K562 treated with DMSO at 1 percent for 48 hours (cell line): Measurements from ENCODE around the gene ASPSCR1. TPM values are rescaled to one million over a fixed set of nuclear protein-coding genes. Genes with fewer than 3 reads are reported as not detected.

Source experiments
- total RNA-seq: library from RNA; unstranded; fragments of 300-600 nt; gene quantifications from 2 replicates; pipeline ENCODE4 v1.2.3, GENCODE V29; 2022; ENCODE audit warnings: low replicate concordance; ENCODE audit errors: extremely low read depth

The ASPSCR1 gene
- not detected in 2 replicates for total RNA-seq

GRCh38 chr17:81977211-81977808, at the start of gene ASPSCR1:
Gene ASPSCR1 (plus strand): TSS chr17:81977629. CDS start chr17:81977647, 18 bp downstream.

GRCh38 chr17:81927653-81928543, 49.5 kb upstream of the ASPSCR1 start, which contains the start of gene MAFG:
Gene MAFG (minus strand): TSS chr17:81927735. CDS start chr17:81923185, 4,550 bp downstream.

GRCh38 chr17:81947189-81947588, 30.2 kb upstream of the ASPSCR1 start, which contains the start of gene MYADML2:
Gene MYADML2 (minus strand): TSS chr17:81947233. CDS start chr17:81941741, 5,492 bp downstream.

GRCh38 chr17:81961087-81961511, 16.3 kb upstream of the ASPSCR1 start, which contains the start of gene NOTUM:
Gene NOTUM (minus strand): TSS chr17:81961187. CDS start chr17:81960909, 278 bp downstream.

GRCh38 chr17:82022310-82022980, 45.0 kb downstream of the ASPSCR1 start, which contains the start of gene CENPX:
Gene CENPX (minus strand): TSS chr17:82022878. CDS start chr17:82022861, 17 bp downstream.

GRCh38 chr17:82022981-82023446, 45.6 kb downstream of the ASPSCR1 start, which contains the start of gene LRRC45:
Gene LRRC45 (plus strand): TSS chr17:82023305. CDS start chr17:82023644, 339 bp downstream.

GRCh38 chr17:82031303-82031884, 54.0 kb downstream of the ASPSCR1 start, which contains the start of gene RAC3:
Gene RAC3 (plus strand): TSS chr17:82031678. CDS start chr17:82031762, 84 bp downstream.

GRCh38 chr17:82037092-82037888, 59.9 kb downstream of the ASPSCR1 start, which contains the start of gene DCXR:
Gene DCXR (minus strand): TSS chr17:82037697. CDS start chr17:82037682, 15 bp downstream.

GRCh38 chr17:82051776-82052637, 74.6 kb downstream of the ASPSCR1 start, which contains the start of the genes GPS1 and RFNG:
Gene GPS1 (plus strand): TSS chr17:82051898. CDS start chr17:82051932, 34 bp downstream.
Gene RFNG (minus strand): TSS chr17:82051811. CDS start chr17:82051766, 45 bp downstream.

GRCh38 chr17:82065638-82066303, 88.3 kb downstream of the ASPSCR1 start, which contains the start of gene DUS1L:
Gene DUS1L (minus strand): TSS chr17:82065804. CDS start chr17:82065059, 745 bp downstream.

Other genes with a start within 250 kb of the ASPSCR1 start
- gene GCGR, start 173.5 kb upstream of the ASPSCR1 start, total RNA-seq, result not detected in 2 replicates
- gene MCRIP1, start 144.3 kb upstream of the ASPSCR1 start, total RNA-seq, result not detected in 2 replicates
- not detected in 2 replicates for gene PPP1R27, start 142.6 kb upstream of the ASPSCR1 start, total RNA-seq
- 1,566 TPM in 1 of 2 replicates, not detected in the other for gene P4HB, start 117.1 kb upstream of the ASPSCR1 start, total RNA-seq
- gene ARHGDIA, start 106.3 kb upstream of the ASPSCR1 start, total RNA-seq, result 847 TPM in 1 of 2 replicates, not detected in the other
- not detected in 2 replicates for gene ALYREF, start 86.0 kb upstream of the ASPSCR1 start, total RNA-seq
- 1,946 TPM in 1 of 2 replicates, not detected in the other for gene ANAPC11, start 85.9 kb upstream of the ASPSCR1 start, total RNA-seq
- gene NPB, start 75.4 kb upstream of the ASPSCR1 start, total RNA-seq, result not detected in 2 replicates
- not detected in 2 replicates for gene PCYT2, start 66.2 kb upstream of the ASPSCR1 start, total RNA-seq
- not detected in 2 replicates for gene SIRT7, start 59.5 kb upstream of the ASPSCR1 start, total RNA-seq
- gene MAFG, start 49.9 kb upstream of the ASPSCR1 start, total RNA-seq, result not detected in 2 replicates
- gene PYCR1, start 40.3 kb upstream of the ASPSCR1 start, total RNA-seq, result not detected in 2 replicates
- gene MYADML2, start 30.4 kb upstream of the ASPSCR1 start, total RNA-seq, result not detected in 2 replicates
- not detected in 2 replicates for gene NOTUM, start 16.4 kb upstream of the ASPSCR1 start, total RNA-seq
- gene CENPX, start 45.2 kb downstream of the ASPSCR1 start, total RNA-seq, result not detected in 2 replicates
- not detected in 2 replicates for gene LRRC45, start 45.7 kb downstream of the ASPSCR1 start, total RNA-seq
- not detected in 2 replicates for gene RAC3, start 54.0 kb downstream of the ASPSCR1 start, total RNA-seq
- gene DCXR, start 60.1 kb downstream of the ASPSCR1 start, total RNA-seq, result not detected in 2 replicates
- not detected in 2 replicates for gene RFNG, start 74.2 kb downstream of the ASPSCR1 start, total RNA-seq
- 331 TPM in 1 of 2 replicates, not detected in the other for gene GPS1, start 74.3 kb downstream of the ASPSCR1 start, total RNA-seq
- not detected in 2 replicates for gene DUS1L, start 88.2 kb downstream of the ASPSCR1 start, total RNA-seq
- gene FASN, start 120.6 kb downstream of the ASPSCR1 start, total RNA-seq, result 80.4 TPM in 1 of 2 replicates, not detected in the other
- not detected in 2 replicates for gene CCDC57, start 235.2 kb downstream of the ASPSCR1 start, total RNA-seq